ENCODE results near the gene CYP4F11.

GRCh38 chr19:15936173-15936572, 1.8 kb upstream of the CYP4F11 start:
- no peak for TF ChIP-seq GATA2 (IDR thresholded peaks at IDR 0.05; ENCODE audit: low read depth, low read length)
- no peak for TF ChIP-seq GATA3 (IDR thresholded peaks at IDR 0.05; ENCODE audit: low read depth, low read length)
